ENCODE results near the gene ATP6V1G3. TPM values are rescaled to one million over a fixed set of nuclear protein-coding genes. Genes with fewer than 3 reads are reported as not detected.
"Not testable (repeated sequence)": the region's sequence is repeated elsewhere in the genome, so short reads cannot be mapped to it uniquely, and the experiment has no call there.

ATP6V1G3 gene, protein sequence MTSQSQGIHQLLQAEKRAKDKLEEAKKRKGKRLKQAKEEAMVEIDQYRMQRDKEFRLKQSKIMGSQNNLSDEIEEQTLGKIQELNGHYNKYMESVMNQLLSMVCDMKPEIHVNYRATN
- total RNA-seq (not detected), total RNA-seq (0 reads per million in 2 donors)

DNA sequence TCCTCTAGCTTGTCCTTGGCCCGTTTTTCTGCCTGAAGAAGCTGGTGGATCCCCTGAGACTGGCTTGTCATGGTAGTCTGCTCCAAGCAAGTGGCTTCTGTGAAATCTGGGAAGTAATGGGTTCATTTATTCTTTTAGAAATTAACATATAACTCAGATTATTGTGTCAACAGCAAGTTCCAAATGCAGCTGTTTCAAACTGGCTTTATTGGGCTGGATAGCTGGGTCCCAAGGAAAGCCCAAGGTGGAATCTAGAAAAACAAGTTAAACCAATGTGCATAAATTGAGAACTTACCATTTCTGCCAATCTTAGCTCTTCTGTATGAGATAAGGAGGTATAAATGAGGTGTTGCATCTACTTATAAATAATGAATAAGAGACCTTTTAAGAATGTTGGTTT lies at the start of gene ATP6V1G3:
ATP6V1G3 (minus strand) TSS at position 101 of the 400 bp plus-strand sequence; CDS start at position 71, 30 bp downstream.
- ATAC-seq: no peak
- Mint-ChIP-seq H3K36me3 (ENCODE audit: low read depth) (no peaks in the 10 kb centered on the region), H3K27me3 (no peaks in the 10 kb centered on the region), H3K4me1 (peaks cover 26% of the 10 kb centered on the region), H3K27ac (peak within 1 kb of the TSS; percentile 77), H3K4me3 (no peak within 1 kb of the TSS)
- H3K9me3 ChIP-seq (ENCODE audit: control insufficient read depth, low read length, poor library complexity, severe bottlenecking): no peaks in the 10 kb centered on the region
- DNase-seq: no peak

DNA sequence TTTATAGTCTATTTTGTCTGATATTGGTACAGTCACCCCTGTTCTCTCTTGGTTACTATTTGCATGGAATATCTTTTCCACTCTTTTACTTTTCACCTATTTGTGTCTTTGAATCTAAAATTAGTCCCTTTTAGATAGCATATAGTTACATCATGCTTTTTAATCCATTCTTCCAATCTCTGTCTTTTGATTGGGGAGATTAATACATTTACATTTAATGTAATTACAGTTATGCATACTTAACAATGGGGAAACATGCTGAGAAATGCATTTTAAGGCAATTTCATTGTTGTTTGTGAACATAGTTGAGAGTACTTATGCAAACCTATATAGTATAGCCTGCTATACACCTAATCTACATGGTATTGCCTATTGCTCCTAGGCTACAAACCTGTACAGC lies 48.4 kb upstream of the ATP6V1G3 start:
- Mint-ChIP-seq H3K4me3 (no peak overlapping the region), H3K36me3 (ENCODE audit: low read depth) (peaks cover 6% of the 10 kb centered on the region), H3K27me3 (no peaks in the 10 kb centered on the region), H3K4me1 (no peaks in the 10 kb centered on the region), H3K27ac (no peak overlapping the region)
- ATAC-seq (no peak), DNase-seq (no peak)
- peaks cover 4% of the 10 kb centered on the region for H3K9me3 ChIP-seq (ENCODE audit: control insufficient read depth, low read length, poor library complexity, severe bottlenecking)

DNA sequence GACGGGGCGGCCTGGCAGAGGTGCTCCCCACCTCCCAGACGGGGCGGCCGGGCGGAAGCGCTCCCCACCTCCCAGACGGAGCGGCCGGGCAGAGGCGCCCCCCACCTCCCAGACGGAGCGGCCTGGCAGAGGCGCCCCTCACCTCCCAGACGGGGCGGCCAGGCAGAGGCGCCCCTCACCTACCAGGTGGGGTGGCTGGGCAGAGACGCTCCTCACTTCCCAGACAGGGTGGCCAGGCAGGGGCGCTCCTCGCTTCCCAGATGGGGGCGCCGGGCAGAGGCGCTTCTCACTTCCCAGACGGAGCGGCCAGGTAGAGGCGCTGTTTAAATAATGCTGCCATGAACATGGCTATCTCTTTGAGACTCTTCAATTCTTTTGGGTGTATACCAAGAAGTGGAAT lies 43.7 kb upstream of the ATP6V1G3 start:
- DNase-seq (no peak), ATAC-seq (no peak)
- H3K4me3 Mint-ChIP-seq: no peak overlapping the region
- H3K36me3 Mint-ChIP-seq (ENCODE audit: low read depth): no peaks in the 10 kb centered on the region
- H3K27ac Mint-ChIP-seq: no peak overlapping the region
- no peaks in the 10 kb centered on the region for H3K27me3 Mint-ChIP-seq
- no peaks in the 10 kb centered on the region for H3K4me1 Mint-ChIP-seq
- no peaks in the 10 kb centered on the region for H3K9me3 ChIP-seq (ENCODE audit: control insufficient read depth, low read length, poor library complexity, severe bottlenecking)

DNA sequence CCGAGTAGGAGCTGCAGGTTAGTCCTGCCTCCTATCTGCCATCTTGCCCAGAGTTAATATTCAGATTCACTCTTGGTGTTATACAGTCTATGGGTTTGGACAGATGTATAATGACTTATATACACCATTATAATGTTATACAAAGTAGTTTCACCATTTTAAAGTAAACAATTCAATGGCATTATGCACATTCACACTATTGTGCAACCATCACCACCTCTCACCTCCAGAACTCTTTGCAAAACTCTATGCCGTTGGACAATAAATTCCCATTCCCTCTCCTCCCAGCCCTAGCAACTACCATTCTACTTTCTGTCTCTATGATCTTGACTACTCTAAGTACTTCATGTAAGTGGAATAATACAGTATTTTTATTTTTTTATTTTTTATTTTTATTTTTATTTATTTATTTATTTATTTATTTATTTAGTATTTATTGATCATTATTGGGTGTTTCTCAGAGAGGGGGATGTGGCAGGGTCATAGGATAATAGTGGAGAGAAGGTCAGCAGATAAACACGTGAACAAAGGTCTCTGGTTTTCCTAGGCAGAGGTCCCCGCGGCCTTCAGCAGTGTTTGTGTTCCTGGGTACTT lies 42.8 kb upstream of the ATP6V1G3 start:
- ATAC-seq; H3K27ac Mint-ChIP-seq; H3K4me1 Mint-ChIP-seq; DNase-seq; H3K9me3 ChIP-seq (ENCODE audit: control insufficient read depth, low read length, poor library complexity, severe bottlenecking); H3K36me3 Mint-ChIP-seq (ENCODE audit: low read depth); H3K27me3 Mint-ChIP-seq; H3K4me3 Mint-ChIP-seq: not testable (repeated sequence)

DNA sequence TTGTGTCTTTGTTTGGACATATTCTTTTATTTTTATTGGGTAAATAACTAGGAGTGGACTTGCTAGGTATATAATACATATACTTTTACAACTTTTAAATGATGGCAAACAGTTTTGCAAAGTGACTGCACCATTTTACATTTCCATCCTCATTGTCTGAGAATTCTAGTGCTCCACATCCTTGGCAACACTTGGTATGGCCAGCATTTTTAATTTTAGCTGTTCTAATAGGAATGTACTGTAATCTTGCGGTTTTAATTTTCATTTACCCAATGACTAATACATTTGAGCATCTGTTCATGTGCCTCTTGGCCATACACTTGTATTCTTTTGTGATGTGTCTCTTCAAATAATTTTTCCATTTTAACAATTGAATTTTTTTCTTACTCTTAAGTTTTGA lies 37.0 kb upstream of the ATP6V1G3 start:
- H3K27me3 Mint-ChIP-seq: no peaks in the 10 kb centered on the region

DNA sequence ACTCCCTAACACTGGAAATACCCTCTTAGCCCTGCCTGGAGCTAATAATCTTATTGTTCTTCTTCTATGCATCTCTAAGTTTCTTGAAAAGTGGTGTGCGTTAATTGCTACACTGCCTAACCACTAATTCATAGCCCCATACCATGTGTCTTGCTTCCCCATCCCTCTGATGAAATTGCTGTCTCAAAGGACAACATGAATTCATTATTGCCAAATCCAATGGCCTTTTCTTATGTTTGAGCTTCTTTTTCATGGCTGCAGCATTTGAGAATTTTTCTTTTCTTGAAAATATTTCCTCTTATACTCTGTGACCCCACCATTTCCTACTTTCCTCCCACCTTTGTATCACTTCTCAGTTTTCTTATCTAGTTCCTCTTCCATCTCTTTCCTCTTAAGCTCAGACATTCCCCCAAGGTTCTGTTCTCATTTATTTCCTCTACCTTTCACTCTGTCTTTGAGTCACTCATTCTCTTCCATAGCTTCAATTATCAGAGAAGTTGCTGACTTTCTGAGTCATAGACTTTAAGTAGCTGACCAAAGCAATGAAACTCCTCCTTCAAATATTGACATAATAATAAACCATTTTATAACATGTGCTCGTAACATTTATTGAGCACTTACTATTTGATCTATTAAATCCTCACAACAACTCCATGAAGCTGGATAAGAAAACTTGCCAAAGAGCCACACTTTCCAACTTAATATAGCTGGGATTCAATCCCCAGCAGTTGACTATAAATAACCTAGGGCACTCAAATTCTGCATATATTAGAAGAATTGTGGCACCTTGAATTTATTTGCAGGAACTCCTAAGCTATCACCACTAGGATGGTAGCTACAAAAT lies 35.5 kb upstream of the ATP6V1G3 start:
- H3K4me1 Mint-ChIP-seq: peaks cover 5% of the 10 kb centered on the region
- no peak overlapping the region for H3K27ac Mint-ChIP-seq
- H3K9me3 ChIP-seq (ENCODE audit: control insufficient read depth, low read length, poor library complexity, severe bottlenecking): no peaks in the 10 kb centered on the region
- no peak for ATAC-seq
- no peaks in the 10 kb centered on the region for H3K36me3 Mint-ChIP-seq (ENCODE audit: low read depth)
- DNase-seq: no peak
- no peaks in the 10 kb centered on the region for H3K27me3 Mint-ChIP-seq
- H3K4me3 Mint-ChIP-seq: no peak overlapping the region

More for the DNA sequence above, 37.0 kb upstream of the ATP6V1G3 start:
- H3K9me3 ChIP-seq (ENCODE audit: control insufficient read depth, low read length, poor library complexity, severe bottlenecking): no peaks in the 10 kb centered on the region
- ATAC-seq (no peak), DNase-seq (no peak)
- Mint-ChIP-seq H3K27ac (no peak overlapping the region), H3K4me1 (peaks cover 5% of the 10 kb centered on the region), H3K4me3 (no peak overlapping the region), H3K36me3 (ENCODE audit: low read depth) (no peaks in the 10 kb centered on the region)

DNA sequence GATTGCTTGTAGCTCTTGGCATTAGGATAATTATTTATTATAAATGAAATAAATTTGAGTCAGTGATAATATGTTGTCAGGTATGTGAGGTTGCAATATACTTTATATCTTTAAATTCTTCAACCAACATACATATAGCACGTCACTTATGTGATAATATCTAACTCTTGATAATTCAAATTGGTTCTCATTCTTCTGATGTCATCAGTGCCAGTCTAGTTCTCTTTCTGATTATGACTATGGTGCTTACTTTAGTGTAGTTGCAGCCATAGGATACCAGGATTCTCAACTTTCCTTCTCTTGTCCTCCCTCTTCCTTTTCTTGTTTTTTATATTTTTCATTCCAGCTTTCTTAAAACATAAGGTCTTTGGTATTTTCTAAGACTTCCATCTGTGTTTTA lies 34.8 kb upstream of the ATP6V1G3 start:
- ATAC-seq (no peak), DNase-seq (no peak)
- no peaks in the 10 kb centered on the region for H3K9me3 ChIP-seq (ENCODE audit: control insufficient read depth, low read length, poor library complexity, severe bottlenecking)
- H3K4me1 Mint-ChIP-seq: peaks cover 6% of the 10 kb centered on the region
- no peaks in the 10 kb centered on the region for H3K36me3 Mint-ChIP-seq (ENCODE audit: low read depth)
- H3K27me3 Mint-ChIP-seq: no peaks in the 10 kb centered on the region
- no peak overlapping the region for H3K27ac Mint-ChIP-seq
- H3K4me3 Mint-ChIP-seq: no peak overlapping the region

DNA sequence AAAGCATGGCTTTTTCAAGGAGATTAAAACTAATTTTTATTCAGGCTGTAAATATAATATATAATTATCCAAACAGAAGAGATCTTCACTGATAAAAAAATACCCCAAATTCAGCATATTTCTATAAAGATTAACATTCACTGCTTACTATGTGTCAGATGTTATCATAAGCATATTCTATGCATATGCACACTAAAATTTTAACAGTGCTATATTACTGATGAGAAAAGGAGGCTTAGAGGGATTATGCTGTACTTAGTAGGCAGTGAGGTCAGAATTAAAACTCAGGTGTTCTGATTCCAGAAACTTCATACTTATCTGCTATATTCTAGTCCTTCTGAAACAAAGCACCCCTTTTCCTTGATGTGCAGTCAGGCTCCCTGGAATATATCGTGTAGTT lies 33.8 kb upstream of the ATP6V1G3 start:
- ATAC-seq: no peak
- no peak for DNase-seq
- no peaks in the 10 kb centered on the region for H3K9me3 ChIP-seq (ENCODE audit: control insufficient read depth, low read length, poor library complexity, severe bottlenecking)
- no peaks in the 10 kb centered on the region for H3K27me3 Mint-ChIP-seq
- H3K36me3 Mint-ChIP-seq (ENCODE audit: low read depth): no peaks in the 10 kb centered on the region
- H3K4me3 Mint-ChIP-seq: no peak overlapping the region
- H3K4me1 Mint-ChIP-seq: peaks cover 8% of the 10 kb centered on the region
- no peak overlapping the region for H3K27ac Mint-ChIP-seq

DNA sequence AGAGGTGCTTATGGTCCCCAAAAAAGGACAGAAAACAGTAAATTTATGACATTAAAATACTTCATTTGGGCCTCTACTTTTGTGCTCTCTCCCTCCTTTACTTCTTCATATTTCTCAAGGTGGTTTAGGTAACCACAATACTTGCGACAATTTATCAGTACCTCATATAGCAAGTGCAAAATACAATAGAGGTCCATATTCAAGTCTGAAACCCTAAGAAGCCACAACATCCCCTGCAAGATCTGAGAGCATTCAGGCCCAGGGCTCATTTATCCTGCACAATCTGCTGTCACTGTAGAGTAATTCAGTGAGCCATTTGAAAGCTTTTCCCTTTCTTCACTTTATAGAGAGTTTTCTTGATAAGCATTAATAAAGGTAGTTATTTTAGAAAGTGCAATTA lies 24.2 kb upstream of the ATP6V1G3 start:
- Mint-ChIP-seq H3K4me1 (peaks cover 24% of the 10 kb centered on the region), H3K27ac (peak overlapping the region; percentile 45), H3K4me3 (no peak overlapping the region), H3K27me3 (no peaks in the 10 kb centered on the region), H3K36me3 (ENCODE audit: low read depth) (no peaks in the 10 kb centered on the region)
- peak; percentile 70 for ATAC-seq
- H3K9me3 ChIP-seq (ENCODE audit: control insufficient read depth, low read length, poor library complexity, severe bottlenecking): no peaks in the 10 kb centered on the region
- no peak for DNase-seq

DNA sequence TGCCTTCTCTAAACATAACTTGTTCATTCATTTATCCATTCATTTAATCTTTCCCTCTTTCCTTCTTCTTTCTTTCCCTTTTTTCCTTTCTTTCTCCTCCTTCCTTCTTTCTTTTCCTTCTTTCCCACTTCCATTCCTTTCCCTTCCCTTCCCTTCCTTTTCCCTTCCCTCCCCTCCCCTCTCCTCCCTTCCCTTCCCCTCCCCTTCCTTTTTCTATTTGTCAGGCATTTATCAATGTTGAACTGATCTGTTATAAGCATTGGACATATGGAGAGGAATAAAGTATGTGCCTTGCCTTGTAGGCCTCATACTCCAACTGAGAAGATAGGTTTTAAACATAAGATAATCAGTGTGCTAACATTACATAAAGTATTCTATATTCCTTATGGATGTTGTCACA lies 23.7 kb upstream of the ATP6V1G3 start:
- H3K36me3 Mint-ChIP-seq (ENCODE audit: low read depth): no peaks in the 10 kb centered on the region
- DNase-seq (no peak), ATAC-seq (no peak)
- no peaks in the 10 kb centered on the region for H3K9me3 ChIP-seq (ENCODE audit: control insufficient read depth, low read length, poor library complexity, severe bottlenecking)
- H3K4me1 Mint-ChIP-seq: peaks cover 24% of the 10 kb centered on the region
- H3K27me3 Mint-ChIP-seq: no peaks in the 10 kb centered on the region
- no peak overlapping the region for H3K4me3 Mint-ChIP-seq
- peak overlapping the region; percentile 45 for H3K27ac Mint-ChIP-seq

DNA sequence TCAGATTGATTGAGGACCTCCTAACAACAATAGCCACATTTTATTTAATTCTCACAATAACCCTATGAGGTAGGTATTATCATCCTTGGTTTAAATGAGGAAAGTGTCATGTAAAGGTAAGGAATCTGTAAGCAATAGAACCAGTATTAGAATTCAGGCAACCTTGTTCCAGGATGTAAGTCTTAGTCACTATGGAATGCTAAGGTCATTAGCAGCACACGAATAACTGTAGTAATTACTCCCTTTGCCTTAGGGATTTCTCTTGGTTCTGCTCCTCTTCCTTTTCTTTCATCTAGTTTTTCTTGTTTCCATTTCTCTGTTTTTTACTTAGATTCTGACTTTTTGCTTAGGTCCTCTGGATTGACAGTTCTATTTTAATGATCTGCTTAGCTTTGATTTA lies 23.1 kb upstream of the ATP6V1G3 start:
- H3K9me3 ChIP-seq (ENCODE audit: control insufficient read depth, low read length, poor library complexity, severe bottlenecking): no peaks in the 10 kb centered on the region
- Mint-ChIP-seq H3K4me3 (no peak overlapping the region), H3K27ac (peak overlapping the region; percentile 45), H3K36me3 (ENCODE audit: low read depth) (no peaks in the 10 kb centered on the region), H3K27me3 (no peaks in the 10 kb centered on the region), H3K4me1 (peaks cover 24% of the 10 kb centered on the region)
- ATAC-seq (no peak), DNase-seq (no peak)

DNA sequence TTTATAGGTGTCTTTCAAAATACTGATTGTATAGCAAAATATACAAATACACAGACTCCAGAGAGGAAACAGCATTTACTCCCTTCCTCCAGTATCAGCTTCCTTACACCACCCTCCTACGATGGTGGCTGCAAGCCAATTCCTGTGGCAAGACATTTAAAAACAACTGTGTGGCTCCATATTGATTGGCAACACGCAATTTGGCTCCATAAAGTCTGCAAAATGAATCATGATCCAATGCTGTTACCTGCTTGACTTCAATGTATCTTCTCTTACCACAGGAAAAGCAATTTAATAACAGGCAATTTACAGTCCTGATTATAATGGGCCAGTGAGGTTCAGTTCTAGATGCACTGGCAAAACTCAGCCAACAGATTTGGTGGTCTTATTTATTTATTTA lies 19.7 kb upstream of the ATP6V1G3 start:
- no peaks in the 10 kb centered on the region for H3K9me3 ChIP-seq (ENCODE audit: control insufficient read depth, low read length, poor library complexity, severe bottlenecking)
- Mint-ChIP-seq H3K27me3 (no peaks in the 10 kb centered on the region), H3K27ac (no peak overlapping the region), H3K4me1 (peaks cover 40% of the 10 kb centered on the region), H3K4me3 (no peak overlapping the region), H3K36me3 (ENCODE audit: low read depth) (no peaks in the 10 kb centered on the region)
- no peak for ATAC-seq
- DNase-seq: no peak

DNA sequence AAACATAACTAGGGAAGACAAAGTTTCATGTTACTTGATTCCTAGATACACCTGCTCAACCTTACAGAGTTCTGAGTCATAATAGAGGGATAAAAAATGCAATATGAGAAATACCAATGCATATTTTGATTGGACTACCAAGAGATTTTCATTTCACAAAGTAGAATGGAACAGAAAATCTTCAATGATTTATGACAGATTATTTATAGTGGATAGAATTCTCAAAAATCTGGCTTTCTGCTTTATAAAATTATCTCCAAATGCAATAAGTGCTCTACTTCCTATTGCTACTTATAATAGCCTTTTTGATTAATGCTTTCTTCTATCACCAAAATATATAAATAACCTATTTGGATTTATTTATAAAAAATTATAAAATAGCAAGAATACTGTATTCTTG lies 18.9 kb upstream of the ATP6V1G3 start:
- peaks cover 39% of the 10 kb centered on the region for H3K4me1 Mint-ChIP-seq
- no peak for ATAC-seq
- H3K36me3 Mint-ChIP-seq (ENCODE audit: low read depth): no peaks in the 10 kb centered on the region
- H3K4me3 Mint-ChIP-seq: no peak overlapping the region
- H3K27me3 Mint-ChIP-seq: no peaks in the 10 kb centered on the region
- H3K9me3 ChIP-seq (ENCODE audit: control insufficient read depth, low read length, poor library complexity, severe bottlenecking): no peaks in the 10 kb centered on the region
- peak overlapping the region; percentile 34 for H3K27ac Mint-ChIP-seq
- DNase-seq: no peak

All from T-helper 17 cell (primary cell).